SU-DHL-6 (cell line): ENCODE results near the gene C11orf54.
A peak's percentile ranks its signal among the peaks of the same experiment; 100 is the strongest.

Experiments used
- H2AFZ ChIP-seq: fragments of 200-600 bp; sonication (generic); 2 replicates; pipeline ENCODE4 v1.6.1; 2014; ENCODE audit warnings: low read depth, mild to moderate bottlenecking, moderate library complexity, mixed read lengths, antibody characterized with exemption, low read length; ENCODE audit not compliant: severe bottlenecking
- H3F3A ChIP-seq: fragments of 200-600 bp; shearing (Covaris generic); 2 replicates; pipeline ENCODE4 v1.6.0; 2016; ENCODE audit warnings: antibody characterized with exemption, mild to moderate bottlenecking; ENCODE audit not compliant: insufficient read depth
- H3K27ac ChIP-seq: fragments of 200-600 bp; sonication (generic); 2 replicates; pipeline ENCODE4 v1.5.1; 2016; ENCODE audit warnings: low read depth, mild to moderate bottlenecking, low read length, moderate library complexity, mixed read lengths
- H3K27me3 ChIP-seq: fragments of 200-600 bp; sonication (generic), shearing (Covaris generic); 2 replicates; pipeline ENCODE4 v1.6.0; 2014; ENCODE audit warnings: mild to moderate bottlenecking, low read length
- H3K36me3 ChIP-seq: fragments of 200-600 bp; sonication (generic); 2 replicates; pipeline ENCODE4 v1.6.1; 2014; ENCODE audit warnings: mild to moderate bottlenecking, low read length, mixed read lengths
- H3K4me2 ChIP-seq: fragments of 300-600, 200-600 bp; shearing (Covaris generic), sonication (generic); 2 replicates; pipeline ENCODE4 v1.6.0; 2014; ENCODE audit warnings: low read length, low read depth, mild to moderate bottlenecking; ENCODE audit not compliant: poor library complexity, severe bottlenecking
- H3K4me3 ChIP-seq: fragments of 200-600 bp; sonication (generic); 2 replicates; pipeline ENCODE4 v1.5.1; 2014; ENCODE audit warnings: antibody characterized with exemption, low read length, mild to moderate bottlenecking, mixed read lengths; ENCODE audit not compliant: insufficient read depth, poor library complexity, severe bottlenecking
- H3K79me2 ChIP-seq: fragments of 200-600 bp; sonication (generic); 2 replicates; pipeline ENCODE4 v1.6.1; 2014; ENCODE audit warnings: mild to moderate bottlenecking, low read length, moderate library complexity; ENCODE audit not compliant: insufficient read depth
- H3K9ac ChIP-seq: fragments of 200-600 bp; sonication (generic); 2 replicates; pipeline ENCODE4 v1.7.0; 2014; ENCODE audit warnings: mild to moderate bottlenecking, low read length
- H3K9me2 ChIP-seq: fragments of 200-600 bp; sonication (generic); replicated peaks from 2 replicates; pipeline ENCODE4 v1.6.1; 2014; ENCODE audit warnings: low read length; ENCODE audit not compliant: insufficient read depth
- H3K9me3 ChIP-seq: fragments of 200-600 bp; sonication (generic); 2 replicates; pipeline ENCODE4 v1.6.1; 2014; ENCODE audit warnings: low read length, mixed read lengths; ENCODE audit not compliant: insufficient read depth
- H4K20me1 ChIP-seq: fragments of 200-600 bp; sonication (generic); 2 replicates; pipeline ENCODE4 v1.6.1; 2014; ENCODE audit warnings: low read depth, mild to moderate bottlenecking, antibody characterized with exemption, low read length, moderate library complexity, mixed read lengths
- EZH2phosphoT487 ChIP-seq: fragments of 200-600 bp; sonication (generic), shearing (Covaris generic); conservative IDR thresholded peaks from 2 replicates; pipeline ENCODE4 v1.6.1; 2018; ENCODE audit warnings: mild to moderate bottlenecking, antibody characterized with exemption, low read length, moderate library complexity, mixed read lengths
- TF ChIP-seq, protein P1 (sequence below): fragments of 200-600 bp; sonication (generic); IDR thresholded peaks from one replicate; pipeline ENCODE4 v1.5.1; 2017; ENCODE audit warnings: antibody characterized with exemption, mild to moderate bottlenecking, low read length, moderate library complexity; ENCODE audit not compliant: insufficient read depth, poor library complexity, severe bottlenecking

The C11orf54 gene

DNA sequence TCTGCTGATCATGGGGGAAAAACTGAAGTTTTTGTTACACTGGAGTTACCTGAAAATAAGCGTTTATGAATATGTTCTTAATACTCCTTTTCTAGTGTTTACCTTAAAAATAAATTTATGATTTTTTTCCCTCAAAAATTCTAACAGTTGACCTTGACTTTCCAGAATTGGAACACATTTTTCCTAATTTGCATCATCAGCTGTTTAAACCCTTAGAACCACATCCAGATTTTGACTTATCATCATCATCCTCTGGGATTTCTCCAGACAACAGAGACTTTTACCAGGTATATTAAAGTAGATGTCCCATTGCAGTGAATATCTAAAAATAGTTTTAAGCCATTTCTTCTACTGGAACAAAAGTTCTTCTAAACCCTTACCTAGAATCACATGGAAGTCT is 17.4 kb upstream of the C11orf54 start:
- Histone ChIP-seq H2AFZ (no peak overlapping the region), H3K27me3 (no peaks in the 10 kb centered on the region), H3K9ac (no peak overlapping the region), H3K4me3 (no peak overlapping the region), H4K20me1 (no peaks in the 10 kb centered on the region), H3K4me2 (no peak overlapping the region), H3F3A (peaks cover 49% of the 10 kb centered on the region), H3K27ac (no peak overlapping the region), H3K36me3 (peaks cover 28% of the 10 kb centered on the region; the same call in 1 of the 2 replicates), H3K79me2 (no peaks in the 10 kb centered on the region), H3K9me3 (no peaks in the 10 kb centered on the region), H3K9me2 (no peaks in the 10 kb centered on the region)
- TF ChIP-seq EZH2phosphoT487 = no peak
- TF ChIP-seq, protein P1, sequence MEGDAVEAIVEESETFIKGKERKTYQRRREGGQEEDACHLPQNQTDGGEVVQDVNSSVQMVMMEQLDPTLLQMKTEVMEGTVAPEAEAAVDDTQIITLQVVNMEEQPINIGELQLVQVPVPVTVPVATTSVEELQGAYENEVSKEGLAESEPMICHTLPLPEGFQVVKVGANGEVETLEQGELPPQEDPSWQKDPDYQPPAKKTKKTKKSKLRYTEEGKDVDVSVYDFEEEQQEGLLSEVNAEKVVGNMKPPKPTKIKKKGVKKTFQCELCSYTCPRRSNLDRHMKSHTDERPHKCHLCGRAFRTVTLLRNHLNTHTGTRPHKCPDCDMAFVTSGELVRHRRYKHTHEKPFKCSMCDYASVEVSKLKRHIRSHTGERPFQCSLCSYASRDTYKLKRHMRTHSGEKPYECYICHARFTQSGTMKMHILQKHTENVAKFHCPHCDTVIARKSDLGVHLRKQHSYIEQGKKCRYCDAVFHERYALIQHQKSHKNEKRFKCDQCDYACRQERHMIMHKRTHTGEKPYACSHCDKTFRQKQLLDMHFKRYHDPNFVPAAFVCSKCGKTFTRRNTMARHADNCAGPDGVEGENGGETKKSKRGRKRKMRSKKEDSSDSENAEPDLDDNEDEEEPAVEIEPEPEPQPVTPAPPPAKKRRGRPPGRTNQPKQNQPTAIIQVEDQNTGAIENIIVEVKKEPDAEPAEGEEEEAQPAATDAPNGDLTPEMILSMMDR = no peak

DNA sequence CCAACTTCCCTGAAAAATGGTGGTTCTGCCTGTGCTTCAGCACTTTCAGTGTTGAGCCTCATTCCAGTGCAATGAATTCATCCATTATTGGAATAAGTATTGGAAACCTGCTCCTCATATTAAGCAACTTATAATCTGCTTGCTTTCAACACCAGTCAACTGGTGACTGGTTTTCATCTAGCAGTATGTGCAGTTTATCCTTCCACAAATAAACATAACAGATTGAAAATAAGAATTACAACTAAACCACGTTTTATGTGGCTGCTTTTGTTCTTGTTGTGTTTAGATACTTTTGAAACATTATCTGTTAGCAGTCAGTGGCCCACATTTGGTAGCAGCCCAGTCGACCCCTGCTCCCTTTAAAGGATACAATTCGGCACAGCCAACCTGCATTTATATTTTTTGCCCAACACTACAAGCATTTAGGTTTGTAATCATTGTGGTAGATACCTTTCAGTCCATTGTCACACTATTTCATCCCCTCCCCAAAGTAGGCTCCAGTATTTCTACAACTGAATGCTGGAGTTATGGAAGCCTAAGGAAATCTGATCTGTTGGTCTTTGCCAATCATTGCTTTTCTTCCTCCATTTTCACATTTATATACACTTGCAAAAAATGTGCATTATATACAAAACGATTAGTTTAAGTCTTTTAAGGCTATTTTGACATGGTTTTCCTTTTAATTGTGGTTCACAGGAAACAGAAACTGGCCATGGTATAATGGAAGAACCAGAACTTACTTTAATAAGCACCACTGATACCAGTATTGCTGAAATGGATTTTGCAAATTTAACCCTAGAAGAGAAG is 13.3 kb upstream of the C11orf54 start:
- Histone ChIP-seq H3K79me2 (no peaks in the 10 kb centered on the region), H3F3A (peaks cover 84% of the 10 kb centered on the region), H3K36me3 (peaks cover 61% of the 10 kb centered on the region), H2AFZ (no peak overlapping the region), H3K4me2 (no peak overlapping the region), H3K9ac (no peak overlapping the region), H3K9me2 (no peaks in the 10 kb centered on the region), H3K27me3 (no peaks in the 10 kb centered on the region), H3K27ac (peak overlapping the region; percentile 2; the same call in 1 of the 2 replicates), H4K20me1 (peaks cover 32% of the 10 kb centered on the region), H3K9me3 (no peaks in the 10 kb centered on the region), H3K4me3 (no peak overlapping the region)
- no peak for TF ChIP-seq EZH2phosphoT487
- TF ChIP-seq, protein P1 = no peak

DNA sequence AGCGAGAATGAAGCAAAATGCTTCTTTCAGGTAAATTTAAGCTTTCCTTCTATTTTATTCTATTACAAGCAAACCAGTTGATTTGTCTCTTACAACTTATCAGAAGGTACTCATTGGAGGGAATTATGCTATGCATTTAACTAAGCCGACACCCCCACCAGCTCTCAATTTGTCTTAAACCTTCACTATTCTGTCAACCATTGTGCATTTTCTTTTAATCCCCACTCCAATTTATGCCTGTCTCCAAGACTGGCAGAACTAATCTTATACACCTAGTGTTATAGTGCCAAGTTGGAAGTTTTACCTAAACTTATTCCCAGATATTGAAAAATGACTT is 12.7 kb upstream of the C11orf54 start:
- H3K27me3 ChIP-seq = no peaks in the 10 kb centered on the region
- H3K4me3 ChIP-seq = no peak overlapping the region
- H4K20me1 ChIP-seq = peaks cover 38% of the 10 kb centered on the region
- H3K36me3 ChIP-seq = peaks cover 62% of the 10 kb centered on the region
- H3K79me2 ChIP-seq = no peaks in the 10 kb centered on the region
- H2AFZ ChIP-seq = no peak overlapping the region
- no peak overlapping the region for H3K9ac ChIP-seq
- no peaks in the 10 kb centered on the region for H3K9me3 ChIP-seq
- peak overlapping the region; percentile 2; the same call in 1 of the 2 replicates for H3K27ac ChIP-seq
- H3K9me2 ChIP-seq = no peaks in the 10 kb centered on the region
- H3K4me2 ChIP-seq = no peak overlapping the region
- TF ChIP-seq, protein P1 = no peak
- TF ChIP-seq EZH2phosphoT487 = no peak
- H3F3A ChIP-seq = peaks cover 85% of the 10 kb centered on the region
